Measurements from ENCODE around the gene USP20. TPM values are rescaled to one million over a fixed set of nuclear protein-coding genes. Genes with fewer than 3 reads are reported as not detected.

USP20 gene
- total RNA-seq, 1 donor, result 10.5 TPM

- H2AFZ ChIP-seq (ENCODE audit: low read length), result no peak overlapping the region
- H3K4me2 ChIP-seq (ENCODE audit: insufficient read depth, low read length), result no peak overlapping the region
- H3K27me3 ChIP-seq (ENCODE audit: insufficient read depth, low read length), result no peaks in the 10 kb centered on the region
- H3K79me2 ChIP-seq (ENCODE audit: insufficient read depth, low read length), result no peaks in the 10 kb centered on the region
- H3K27ac ChIP-seq (ENCODE audit: low read depth, low read length), result no peak overlapping the region
- no peak for DNase-seq (ENCODE audit: insufficient read length, low spot score, missing footprints)
- TF ChIP-seq CTCF (IDR thresholded peaks at IDR 0.05; ENCODE audit: extremely low read depth, low read depth, low read length), result no peak
- no peaks in the 10 kb centered on the region for H4K20me1 ChIP-seq (ENCODE audit: insufficient read depth, low read length)
- peaks cover 10% of the 10 kb centered on the region for H3K36me3 ChIP-seq (ENCODE audit: insufficient read depth, low read length)
- no peaks in the 10 kb centered on the region for H3K9me3 ChIP-seq (ENCODE audit: low read depth, low read length)
- no peaks in the 10 kb centered on the region for H3K4me1 ChIP-seq (ENCODE audit: insufficient read depth, low read length)
- H3K4me3 ChIP-seq (ENCODE audit: insufficient read depth, low read length), result no peak overlapping the region
These were observed 67.5 kb downstream of the USP20 start for GRCh38 chr9:129902740-129903134.

DNA sequence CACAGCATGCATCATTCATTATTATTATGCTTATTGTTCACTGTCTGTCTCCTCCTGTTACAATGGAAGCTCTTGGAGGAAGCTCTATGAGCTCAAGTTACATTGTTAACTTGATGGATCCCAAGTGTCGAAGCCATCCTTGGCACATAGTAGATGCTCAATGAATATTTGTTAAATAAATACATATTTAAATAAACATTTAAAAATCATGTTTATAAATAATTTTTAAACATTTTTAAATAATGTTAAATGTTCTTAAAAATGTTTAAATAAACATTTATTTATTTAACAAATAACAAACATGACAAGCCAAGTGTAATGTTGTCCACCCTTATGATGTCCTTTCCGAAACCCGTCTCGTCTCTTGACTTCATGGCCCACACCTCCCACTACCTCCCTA, 69.5 kb downstream of the USP20 start:
- Histone ChIP-seq H3K27ac (ENCODE audit: low read depth, low read length) (no peak overlapping the region), H3K4me3 (ENCODE audit: insufficient read depth, low read length) (no peak overlapping the region), H3K27me3 (ENCODE audit: insufficient read depth, low read length) (no peaks in the 10 kb centered on the region), H3K79me2 (ENCODE audit: insufficient read depth, low read length) (no peaks in the 10 kb centered on the region), H4K20me1 (ENCODE audit: insufficient read depth, low read length) (no peaks in the 10 kb centered on the region), H3K4me2 (ENCODE audit: insufficient read depth, low read length) (no peak overlapping the region), H2AFZ (ENCODE audit: low read length) (no peak overlapping the region), H3K9me3 (ENCODE audit: low read depth, low read length) (no peaks in the 10 kb centered on the region), H3K36me3 (ENCODE audit: insufficient read depth, low read length) (peaks cover 10% of the 10 kb centered on the region), H3K4me1 (ENCODE audit: insufficient read depth, low read length) (no peaks in the 10 kb centered on the region)
- no peak for TF ChIP-seq CTCF (IDR thresholded peaks at IDR 0.05; ENCODE audit: extremely low read depth, low read depth, low read length)
- DNase-seq (ENCODE audit: insufficient read length, low spot score, missing footprints), result no peak

GRCh38 chr9:129906298-129906697, 71.0 kb downstream of the USP20 start:
- H3K79me2 ChIP-seq (ENCODE audit: insufficient read depth, low read length), result no peaks in the 10 kb centered on the region
- no peaks in the 10 kb centered on the region for H4K20me1 ChIP-seq (ENCODE audit: insufficient read depth, low read length)
- no peak overlapping the region for H2AFZ ChIP-seq (ENCODE audit: low read length)
- H3K4me2 ChIP-seq (ENCODE audit: insufficient read depth, low read length), result no peak overlapping the region
- H3K4me3 ChIP-seq (ENCODE audit: insufficient read depth, low read length), result no peak overlapping the region
- H3K4me1 ChIP-seq (ENCODE audit: insufficient read depth, low read length), result peaks cover 6% of the 10 kb centered on the region
- no peaks in the 10 kb centered on the region for H3K9me3 ChIP-seq (ENCODE audit: low read depth, low read length)
- no peak for DNase-seq (ENCODE audit: insufficient read length, low spot score, missing footprints)
- TF ChIP-seq CTCF (IDR thresholded peaks at IDR 0.05; ENCODE audit: extremely low read depth, low read depth, low read length), result no peak
- no peaks in the 10 kb centered on the region for H3K36me3 ChIP-seq (ENCODE audit: insufficient read depth, low read length)
- H3K27me3 ChIP-seq (ENCODE audit: insufficient read depth, low read length), result no peaks in the 10 kb centered on the region
- no peak overlapping the region for H3K27ac ChIP-seq (ENCODE audit: low read depth, low read length)

- Histone ChIP-seq H3K4me1 (ENCODE audit: insufficient read depth, low read length) (peaks cover 7% of the 10 kb centered on the region), H3K4me2 (ENCODE audit: insufficient read depth, low read length) (no peak overlapping the region)
These were observed 71.9 kb downstream of the USP20 start for GRCh38 chr9:129907201-129907600.

More at GRCh38 chr9:129907201-129907600, 71.9 kb downstream of the USP20 start:
- Histone ChIP-seq H4K20me1 (ENCODE audit: insufficient read depth, low read length) (no peaks in the 10 kb centered on the region), H3K79me2 (ENCODE audit: insufficient read depth, low read length) (no peaks in the 10 kb centered on the region), H3K27me3 (ENCODE audit: insufficient read depth, low read length) (no peaks in the 10 kb centered on the region), H3K27ac (ENCODE audit: low read depth, low read length) (no peak overlapping the region), H3K4me3 (ENCODE audit: insufficient read depth, low read length) (no peak overlapping the region), H3K9me3 (ENCODE audit: low read depth, low read length) (no peaks in the 10 kb centered on the region), H2AFZ (ENCODE audit: low read length) (no peak overlapping the region), H3K36me3 (ENCODE audit: insufficient read depth, low read length) (no peaks in the 10 kb centered on the region)
- no peak for DNase-seq (ENCODE audit: insufficient read length, low spot score, missing footprints)
- no peak for TF ChIP-seq CTCF (IDR thresholded peaks at IDR 0.05; ENCODE audit: extremely low read depth, low read depth, low read length)
